Smooth muscle cell of the brain vasculature (primary cell): ENCODE results near the gene RASA3.

Experiments used
- DNase-seq: peaks from one replicate; pipeline ENCODE4 v3.0.0-alpha.2; 2012; ENCODE audit warnings: low read depth, low spot score

RASA3 gene

GRCh38 chr13:114035583-114036531 lies 96.6 kb downstream of the RASA3 start:
- no peak for DNase-seq

- no peak for DNase-seq
Observed at GRCh38 chr13:114035186-114035582, 97.2 kb downstream of the RASA3 start.

- DNase-seq = no peak
Observed at GRCh38 chr13:114034481-114034891, 97.9 kb downstream of the RASA3 start.

GRCh38 chr13:114033541-114034315 lies 98.7 kb downstream of the RASA3 start:
- no peak for DNase-seq

DNA sequence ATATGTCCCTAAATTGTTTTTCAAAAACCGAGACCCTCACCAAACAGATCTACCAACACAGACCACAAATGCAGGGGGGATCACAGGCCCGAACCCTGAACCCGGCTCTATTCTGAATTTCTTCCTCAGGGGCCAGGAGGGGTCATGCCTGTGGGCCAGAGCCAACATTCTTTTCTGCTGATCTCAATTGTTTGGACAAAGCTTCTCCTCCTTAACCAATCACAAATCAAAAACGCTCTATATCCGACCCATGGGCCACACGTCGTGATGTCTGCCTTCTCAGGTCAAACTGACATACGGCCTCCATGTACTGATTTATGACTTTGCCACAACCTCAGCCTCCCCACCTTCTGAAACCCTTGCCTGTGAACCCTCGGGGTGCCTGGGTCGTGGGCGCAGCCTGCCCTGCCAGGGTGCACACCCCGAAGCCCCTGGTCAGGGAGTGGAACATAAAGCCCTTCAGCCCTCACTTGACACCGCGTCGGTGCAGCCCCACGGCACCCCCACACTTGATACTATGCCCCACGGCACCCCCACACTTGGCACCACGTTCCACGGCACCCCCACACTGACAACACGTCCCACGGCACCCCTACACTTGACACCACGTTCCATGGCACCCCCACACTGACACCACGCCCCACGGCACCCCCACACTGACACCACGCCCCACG lies 100.2 kb downstream of the RASA3 start:
- no peak for DNase-seq

GRCh38 chr13:114031631-114032030 lies 100.8 kb downstream of the RASA3 start:
- no peak for DNase-seq

- DNase-seq = no peak
Observed at GRCh38 chr13:114030666-114031610, 101.5 kb downstream of the RASA3 start.

DNA sequence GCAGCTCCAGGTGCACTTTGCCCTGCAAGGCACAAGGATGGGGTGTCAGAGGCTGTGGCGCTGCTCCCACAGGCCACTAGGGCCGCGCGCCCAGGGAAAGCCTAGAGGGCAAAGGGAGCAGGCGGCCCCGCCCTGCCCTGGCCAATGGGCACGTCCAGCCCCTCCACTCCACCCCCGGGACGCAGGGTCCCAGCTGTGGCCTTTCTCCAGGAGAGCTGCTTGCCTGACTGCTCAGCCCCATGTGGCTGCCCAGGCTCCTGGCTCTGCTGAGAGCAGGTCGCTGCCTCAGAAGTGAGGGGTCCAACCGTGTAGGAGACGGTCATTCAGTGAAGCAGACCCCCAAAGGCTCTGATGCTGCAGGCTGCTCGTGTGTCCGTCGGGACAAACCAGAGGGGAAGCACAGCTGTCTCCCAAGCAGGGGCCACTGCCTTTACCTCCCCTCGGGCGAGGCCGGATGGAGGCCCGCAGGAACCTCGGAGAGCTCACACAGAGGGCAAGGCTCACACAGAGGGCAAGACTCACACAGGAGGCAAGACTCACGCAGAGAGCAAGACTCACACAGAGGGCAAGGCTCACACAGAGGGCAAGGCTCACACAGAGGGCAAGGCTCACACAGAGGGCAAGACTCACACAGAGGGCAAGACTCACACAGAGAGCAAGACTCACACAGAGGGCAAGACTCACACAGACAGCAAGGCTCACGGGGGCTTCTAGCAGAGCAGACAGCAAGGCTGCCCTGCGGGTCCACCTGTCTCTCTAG lies 102.4 kb downstream of the RASA3 start:
- no peak for DNase-seq

- no peak for DNase-seq
Observed at GRCh38 chr13:114027826-114028225, 104.6 kb downstream of the RASA3 start.

DNA sequence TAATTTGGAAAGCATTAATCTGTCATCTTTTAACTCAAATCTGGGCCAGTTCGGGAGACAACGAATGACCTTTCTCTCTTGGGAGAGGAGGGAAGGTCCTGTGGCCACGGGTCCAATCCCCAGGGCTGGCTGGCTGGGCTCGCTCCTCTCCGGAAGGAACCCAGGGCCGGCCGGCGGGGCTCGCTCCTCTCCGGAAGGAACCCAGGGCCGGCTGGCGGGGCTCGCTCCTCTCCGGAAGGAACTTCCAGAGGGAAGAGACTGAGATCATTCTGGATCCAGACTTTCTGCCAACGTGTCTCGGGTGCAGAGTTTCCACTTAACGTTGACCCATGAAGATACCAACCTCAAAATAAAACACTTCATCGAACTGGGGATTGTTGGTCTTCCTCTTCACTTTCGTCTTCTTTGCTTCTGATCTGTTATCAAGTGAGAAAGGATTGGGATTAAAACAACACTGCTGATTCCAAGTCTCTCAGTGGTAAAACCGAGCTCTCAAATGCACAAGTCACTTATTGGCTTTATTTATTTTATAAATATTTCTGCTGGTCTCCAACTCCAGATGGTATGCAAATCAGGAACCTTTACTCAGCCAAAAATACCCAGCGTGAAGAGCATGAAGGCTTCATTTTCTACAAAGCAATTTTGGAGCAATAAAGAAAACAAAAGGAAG lies 105.2 kb downstream of the RASA3 start:
- DNase-seq = no peak

- DNase-seq = no peak
Observed at GRCh38 chr13:114026481-114026880, 105.9 kb downstream of the RASA3 start.

- peak; percentile 55 for DNase-seq
Observed at GRCh38 chr13:114025714-114026431, 106.5 kb downstream of the RASA3 start.

GRCh38 chr13:114025405-114025713 lies 107.1 kb downstream of the RASA3 start:
- DNase-seq = no peak

DNA sequence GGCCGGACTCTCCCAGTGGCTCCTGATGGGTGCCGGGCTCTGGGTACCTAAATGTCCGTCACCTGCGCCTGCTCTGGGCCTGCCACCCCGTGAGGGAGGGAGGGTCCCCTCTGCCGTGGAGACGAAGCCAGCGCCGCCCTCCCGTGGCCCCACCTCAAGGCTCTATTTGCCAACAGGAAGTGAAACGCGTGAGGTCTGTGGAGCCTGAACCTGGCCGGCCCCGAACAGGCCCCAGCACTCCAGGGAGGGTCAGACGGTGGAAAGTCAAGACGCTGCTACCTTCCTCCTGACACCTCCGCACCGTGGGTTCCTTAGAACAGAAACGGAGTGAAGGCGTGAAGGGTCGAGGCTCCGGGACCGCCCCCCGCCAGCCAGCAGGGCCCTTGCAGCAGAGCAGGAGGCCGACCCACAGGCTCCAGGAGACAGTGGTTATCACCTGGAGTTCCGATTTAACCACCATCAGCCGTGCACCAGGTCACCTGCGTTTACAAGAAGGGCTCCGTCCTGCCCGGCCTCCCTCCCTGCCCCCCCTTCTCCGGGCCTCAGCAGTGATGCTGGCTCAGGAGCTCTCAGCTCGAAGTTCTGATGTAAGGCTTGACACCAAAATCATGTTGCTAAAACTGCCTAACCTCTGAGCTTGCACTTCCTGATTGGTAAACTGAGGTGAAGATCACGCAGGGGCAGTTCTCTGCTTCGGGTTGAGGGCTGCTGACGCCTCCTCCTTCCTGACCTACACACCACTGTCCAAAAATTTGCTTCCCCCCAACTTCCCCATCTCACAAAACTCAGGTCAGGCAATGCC lies 107.6 kb downstream of the RASA3 start:
- no peak for DNase-seq

DNA sequence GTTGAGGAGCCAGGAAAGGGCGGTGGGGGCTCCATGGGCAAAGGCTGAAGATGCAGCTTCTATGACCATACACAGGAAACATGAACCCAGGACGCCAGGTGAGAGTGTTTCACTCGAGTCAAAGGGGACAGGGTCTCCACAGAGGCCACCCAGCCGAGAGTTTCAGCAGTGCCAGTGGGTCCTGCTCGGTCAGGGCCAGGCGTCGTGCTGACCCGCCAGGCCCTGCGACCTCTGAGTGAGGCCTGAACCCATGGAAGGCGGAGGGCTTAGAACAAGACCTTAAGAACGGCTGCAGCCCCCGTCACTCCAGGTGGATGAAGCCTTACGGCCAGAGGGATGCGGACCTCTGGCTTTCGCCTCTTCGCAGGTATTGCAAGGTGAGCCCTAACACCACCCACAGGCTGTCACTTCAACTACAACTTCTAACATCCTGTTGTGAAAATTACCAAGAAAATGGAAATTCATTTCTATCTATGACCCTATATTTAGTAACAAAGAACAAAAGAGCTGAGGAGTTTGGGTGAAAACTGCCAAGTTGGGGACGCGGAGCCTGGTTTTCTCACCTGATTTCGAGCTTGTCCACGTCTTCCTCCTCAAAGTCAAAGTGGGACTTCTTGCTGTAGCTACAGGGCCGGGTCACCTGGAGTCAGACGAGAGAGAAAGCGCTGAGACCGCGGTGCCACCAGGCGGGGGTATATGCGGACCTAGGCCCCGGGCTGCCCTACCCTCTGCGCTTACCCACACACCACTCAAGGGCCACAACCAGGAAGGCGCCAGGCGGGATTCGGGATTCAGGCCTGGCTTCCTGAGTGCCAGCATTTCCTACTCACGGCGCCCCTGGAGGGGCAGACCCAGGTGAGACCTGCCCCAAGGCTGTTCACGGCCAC lies 108.5 kb downstream of the RASA3 start:
- no peak for DNase-seq

DNA sequence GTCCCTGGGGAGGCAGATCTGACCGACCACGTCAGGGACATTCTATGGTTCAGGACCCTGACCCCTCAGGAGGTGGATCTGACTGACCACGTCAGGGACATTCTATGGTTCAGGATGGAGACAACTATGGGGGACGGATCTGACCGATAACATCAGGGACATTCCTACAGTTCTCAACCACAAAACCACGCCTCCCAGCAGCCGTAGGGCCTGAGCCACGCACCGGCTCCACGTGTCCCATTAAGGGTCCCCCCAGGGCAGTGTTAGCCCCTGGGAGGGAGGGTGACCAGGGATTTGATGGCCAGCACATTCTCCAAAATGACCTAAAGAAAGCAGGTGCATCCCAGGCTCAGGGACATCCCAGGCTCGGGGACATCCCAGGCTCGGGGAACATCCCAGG lies 109.5 kb downstream of the RASA3 start:
- no peak for DNase-seq

GRCh38 chr13:114022309-114022669 lies 110.1 kb downstream of the RASA3 start:
- DNase-seq = no peak
